ENCODE data around the gene PKD1. TPM values are rescaled to one million over a fixed set of nuclear protein-coding genes. Genes with fewer than 3 reads are reported as not detected.
"Not testable (repeated sequence)": the region's sequence is repeated elsewhere in the genome, so short reads cannot be mapped to it uniquely, and the experiment has no call there.

Gene PKD1
- total RNA-seq, 1 experiment from 2014 or later = 137 TPM

DNA sequence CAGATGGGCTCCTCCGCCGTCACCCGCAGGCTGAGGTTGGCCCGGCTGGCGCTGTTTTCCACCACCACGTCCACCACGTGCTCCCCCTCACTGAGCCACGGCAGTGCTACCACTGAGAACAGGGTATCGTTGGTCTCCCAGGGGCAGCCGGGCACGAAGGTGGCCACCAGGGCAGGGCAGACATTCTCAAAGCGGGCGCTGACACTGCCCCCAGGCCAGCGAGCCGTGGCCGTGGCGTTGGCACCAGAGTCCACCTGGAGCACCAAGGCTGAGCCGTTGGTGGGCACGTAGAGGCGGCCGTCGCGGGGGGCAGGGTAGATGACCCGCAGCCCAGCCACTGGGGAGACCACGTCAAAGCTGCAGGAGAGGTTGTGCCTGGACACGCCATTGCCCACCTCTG is 21.5 kb downstream of the PKD1 start:
- CTCF ChIA-PET; intact Hi-C loops (cut with micrococcal nuclease); ATAC-seq; POLR2A ChIA-PET; H3K27me3 ChIP-seq (ENCODE audit: insufficient read depth, low read length); H3K4me3 ChIP-seq (replicated peaks in 1 of 2; ENCODE audit: low read depth in 1 of 2, low read length in 2 of 2); H3K4me2 ChIP-seq (ENCODE audit: low read length); H3K79me2 ChIP-seq (ENCODE audit: insufficient read depth, low read length); H4K20me1 ChIP-seq (ENCODE audit: insufficient read depth); H3K27ac ChIP-seq (ENCODE audit: low read depth, low read length); RAD21 ChIA-PET (ENCODE audit: low non-redundant PET in 1 of 2, low total read pairs in 2 of 2, uncharacterized antibody in 2 of 2, unreplicated experiment in 2 of 2); H3K9me3 ChIP-seq (ENCODE audit: control insufficient read depth in 1 of 2, insufficient read depth in 1 of 2, low read depth in 1 of 2, low read length in 2 of 2); DNase-seq (ENCODE audit: low read depth, low spot score); H3K4me1 ChIP-seq (ENCODE audit: control insufficient read depth in 1 of 2, insufficient read depth in 2 of 2, low read length in 2 of 2); H3K9me2 ChIP-seq (ENCODE audit: insufficient read depth); H3K9ac ChIP-seq (ENCODE audit: low read length); H2AFZ ChIP-seq (ENCODE audit: low read depth, low read length, poor library complexity, severe bottlenecking); H3K36me3 ChIP-seq (ENCODE audit: control insufficient read depth in 1 of 2, insufficient read depth in 2 of 2, low read length in 2 of 2); BruUV-seq (replicated peaks): not testable (repeated sequence)

DNA sequence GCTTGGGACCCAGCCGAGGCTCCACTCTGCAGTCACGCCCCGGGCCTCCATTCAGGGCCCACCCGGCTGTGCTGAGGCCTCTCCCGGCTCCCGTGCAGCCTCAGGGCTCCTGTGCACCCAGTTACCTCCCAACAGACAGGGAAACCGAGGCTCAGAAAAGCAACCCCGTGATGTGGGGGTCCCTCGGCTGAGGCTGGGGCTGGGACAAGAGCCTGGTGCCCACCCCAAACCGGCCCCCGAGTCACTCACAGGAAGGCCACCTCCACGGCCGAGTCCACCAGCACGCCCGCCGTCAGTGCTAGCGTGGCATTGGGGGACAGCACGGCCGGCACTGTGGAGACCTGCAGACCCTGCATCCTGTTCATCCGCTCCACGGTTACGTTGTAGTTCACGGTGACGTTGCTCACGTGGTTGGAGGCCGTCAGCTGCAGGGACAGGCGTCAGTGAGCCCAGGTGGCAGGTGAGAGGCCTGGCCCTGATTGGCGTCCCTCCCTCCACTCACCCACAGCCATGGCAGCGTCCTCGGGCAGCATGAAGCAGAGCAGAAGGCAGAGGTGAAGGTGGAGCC is 23.1 kb downstream of the PKD1 start:
- BruUV-seq (replicated peaks); H3K36me3 ChIP-seq (ENCODE audit: control insufficient read depth in 1 of 2, insufficient read depth in 2 of 2, low read length in 2 of 2); DNase-seq (ENCODE audit: low read depth, low spot score); H3K4me3 ChIP-seq (replicated peaks in 1 of 2; ENCODE audit: low read depth in 1 of 2, low read length in 2 of 2); H4K20me1 ChIP-seq (ENCODE audit: insufficient read depth); H3K4me2 ChIP-seq (ENCODE audit: low read length); H3K9me3 ChIP-seq (ENCODE audit: control insufficient read depth in 1 of 2, insufficient read depth in 1 of 2, low read depth in 1 of 2, low read length in 2 of 2); H2AFZ ChIP-seq (ENCODE audit: low read depth, low read length, poor library complexity, severe bottlenecking); H3K27ac ChIP-seq (ENCODE audit: low read depth, low read length); H3K9me2 ChIP-seq (ENCODE audit: insufficient read depth); ATAC-seq; H3K9ac ChIP-seq (ENCODE audit: low read length); RAD21 ChIA-PET (ENCODE audit: low non-redundant PET in 1 of 2, low total read pairs in 2 of 2, uncharacterized antibody in 2 of 2, unreplicated experiment in 2 of 2); H3K4me1 ChIP-seq (ENCODE audit: control insufficient read depth in 1 of 2, insufficient read depth in 2 of 2, low read length in 2 of 2); H3K27me3 ChIP-seq (ENCODE audit: insufficient read depth, low read length); CTCF ChIA-PET; POLR2A ChIA-PET; intact Hi-C loops (cut with micrococcal nuclease); H3K79me2 ChIP-seq (ENCODE audit: insufficient read depth, low read length): not testable (repeated sequence)

DNA sequence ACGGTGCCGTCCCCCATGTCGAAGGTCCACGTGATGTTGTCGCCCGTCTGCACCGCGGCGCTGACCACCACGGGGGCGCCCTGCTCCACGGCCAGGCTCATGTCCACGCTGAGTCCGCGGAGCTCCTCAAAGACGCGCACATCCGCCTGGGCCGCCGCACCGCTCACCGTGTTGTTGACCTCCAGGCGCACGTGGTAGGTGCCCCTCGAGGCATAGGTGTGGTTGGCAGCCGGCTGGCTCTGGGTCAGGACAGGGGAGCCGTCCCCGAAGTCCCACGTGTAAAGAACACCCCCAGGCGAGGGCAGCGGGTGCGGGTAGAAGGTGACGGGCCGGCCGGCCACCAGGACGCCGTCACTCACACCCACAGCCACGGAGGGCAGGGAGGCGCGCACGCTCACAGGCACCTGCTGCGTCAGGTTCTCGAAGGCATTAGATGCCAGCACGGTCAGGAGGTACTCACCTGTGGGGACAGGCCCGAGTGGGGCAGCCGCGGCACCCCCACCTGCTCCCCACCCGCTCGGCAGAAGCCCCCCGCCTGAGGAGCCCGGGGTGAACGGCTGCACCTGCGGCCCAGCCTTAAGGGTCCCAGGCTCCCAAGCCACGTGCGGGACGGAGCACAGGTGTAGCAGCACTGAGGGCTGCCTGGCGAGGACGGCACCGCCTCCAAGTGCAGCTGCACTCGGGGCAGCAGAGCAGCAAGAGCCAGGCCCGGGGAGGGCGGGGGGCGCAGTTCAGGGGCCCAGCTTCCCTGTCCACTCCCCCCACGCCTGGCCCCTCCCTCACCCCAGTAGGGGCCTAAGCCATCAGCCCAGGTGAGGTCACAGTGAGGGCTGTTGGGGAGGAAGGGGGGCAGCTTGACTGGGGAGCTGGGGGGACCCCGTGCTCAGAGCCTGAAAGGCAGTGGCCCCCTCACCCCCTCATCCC is 24.0 kb downstream of the PKD1 start:
- POLR2A ChIA-PET; H3K79me2 ChIP-seq (ENCODE audit: insufficient read depth, low read length); H3K9me2 ChIP-seq (ENCODE audit: insufficient read depth); H3K27me3 ChIP-seq (ENCODE audit: insufficient read depth, low read length); H2AFZ ChIP-seq (ENCODE audit: low read depth, low read length, poor library complexity, severe bottlenecking); H3K4me2 ChIP-seq (ENCODE audit: low read length); H3K36me3 ChIP-seq (ENCODE audit: control insufficient read depth in 1 of 2, insufficient read depth in 2 of 2, low read length in 2 of 2); DNase-seq (ENCODE audit: low read depth, low spot score); H3K9me3 ChIP-seq (ENCODE audit: control insufficient read depth in 1 of 2, insufficient read depth in 1 of 2, low read depth in 1 of 2, low read length in 2 of 2); intact Hi-C loops (cut with micrococcal nuclease); H3K27ac ChIP-seq (ENCODE audit: low read depth, low read length); ATAC-seq; BruUV-seq (replicated peaks); RAD21 ChIA-PET (ENCODE audit: low non-redundant PET in 1 of 2, low total read pairs in 2 of 2, uncharacterized antibody in 2 of 2, unreplicated experiment in 2 of 2); H3K4me3 ChIP-seq (replicated peaks in 1 of 2; ENCODE audit: low read depth in 1 of 2, low read length in 2 of 2); H3K4me1 ChIP-seq (ENCODE audit: control insufficient read depth in 1 of 2, insufficient read depth in 2 of 2, low read length in 2 of 2); H3K9ac ChIP-seq (ENCODE audit: low read length); CTCF ChIA-PET; H4K20me1 ChIP-seq (ENCODE audit: insufficient read depth): not testable (repeated sequence)

DNA sequence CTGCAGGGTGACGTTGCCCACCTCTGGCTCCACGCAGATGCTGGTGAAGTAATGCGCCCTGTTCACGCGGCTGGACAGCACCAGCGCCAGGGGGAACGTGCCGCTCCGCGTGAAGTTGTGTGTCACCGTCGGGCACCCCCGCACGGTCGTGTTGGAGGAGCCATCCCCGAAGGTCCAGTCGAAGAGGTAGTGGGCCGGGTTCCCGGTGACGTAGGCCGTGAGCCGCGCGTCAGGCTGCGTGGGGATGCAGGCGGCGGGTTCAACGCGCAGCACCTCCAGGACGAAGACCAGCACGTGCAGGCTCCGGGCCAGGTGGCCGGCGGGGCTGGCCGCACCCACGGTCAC is 24.7 kb downstream of the PKD1 start:
- H4K20me1 ChIP-seq (ENCODE audit: insufficient read depth); POLR2A ChIA-PET; H3K27ac ChIP-seq (ENCODE audit: low read depth, low read length); BruUV-seq (replicated peaks); H3K9ac ChIP-seq (ENCODE audit: low read length); H3K4me3 ChIP-seq (replicated peaks in 1 of 2; ENCODE audit: low read depth in 1 of 2, low read length in 2 of 2); H3K79me2 ChIP-seq (ENCODE audit: insufficient read depth, low read length); H2AFZ ChIP-seq (ENCODE audit: low read depth, low read length, poor library complexity, severe bottlenecking); H3K36me3 ChIP-seq (ENCODE audit: control insufficient read depth in 1 of 2, insufficient read depth in 2 of 2, low read length in 2 of 2); H3K4me2 ChIP-seq (ENCODE audit: low read length); H3K27me3 ChIP-seq (ENCODE audit: insufficient read depth, low read length); ATAC-seq; H3K9me2 ChIP-seq (ENCODE audit: insufficient read depth); intact Hi-C loops (cut with micrococcal nuclease); H3K4me1 ChIP-seq (ENCODE audit: control insufficient read depth in 1 of 2, insufficient read depth in 2 of 2, low read length in 2 of 2); RAD21 ChIA-PET (ENCODE audit: low non-redundant PET in 1 of 2, low total read pairs in 2 of 2, uncharacterized antibody in 2 of 2, unreplicated experiment in 2 of 2); CTCF ChIA-PET; DNase-seq (ENCODE audit: low read depth, low spot score); H3K9me3 ChIP-seq (ENCODE audit: control insufficient read depth in 1 of 2, insufficient read depth in 1 of 2, low read depth in 1 of 2, low read length in 2 of 2): not testable (repeated sequence)

All from HCT116 (cell line).